Muscle of arm (tissue), 12 donors: ENCODE results near the gene CCDC142. TPM values are rescaled to one million over a fixed set of nuclear protein-coding genes. Genes with fewer than 3 reads are reported as not detected.
A peak's percentile ranks its signal among the peaks of the same experiment; 100 is the strongest.
"Not testable (repeated sequence)": the region's sequence is repeated elsewhere in the genome, so short reads cannot be mapped to it uniquely, and the experiment has no call there.

Experiments
- DNase-seq: peaks from one replicate; pipeline ENCODE4 v3.0.0-alpha.2; 2013
- polyA plus RNA-seq, 12 donors: library from polyadenylated mRNA; unstranded; fragments of 120-200 nt; gene quantifications; one replicate each; pipeline ENCODE4 v1.2.1, GENCODE V29; 2013; ENCODE audit not compliant: insufficient read length in 12 of 12

Gene CCDC142
- polyA plus RNA-seq, 12 donors: 5.4 to 14.4 (median 8.5) TPM; not detected in 1

DNA sequence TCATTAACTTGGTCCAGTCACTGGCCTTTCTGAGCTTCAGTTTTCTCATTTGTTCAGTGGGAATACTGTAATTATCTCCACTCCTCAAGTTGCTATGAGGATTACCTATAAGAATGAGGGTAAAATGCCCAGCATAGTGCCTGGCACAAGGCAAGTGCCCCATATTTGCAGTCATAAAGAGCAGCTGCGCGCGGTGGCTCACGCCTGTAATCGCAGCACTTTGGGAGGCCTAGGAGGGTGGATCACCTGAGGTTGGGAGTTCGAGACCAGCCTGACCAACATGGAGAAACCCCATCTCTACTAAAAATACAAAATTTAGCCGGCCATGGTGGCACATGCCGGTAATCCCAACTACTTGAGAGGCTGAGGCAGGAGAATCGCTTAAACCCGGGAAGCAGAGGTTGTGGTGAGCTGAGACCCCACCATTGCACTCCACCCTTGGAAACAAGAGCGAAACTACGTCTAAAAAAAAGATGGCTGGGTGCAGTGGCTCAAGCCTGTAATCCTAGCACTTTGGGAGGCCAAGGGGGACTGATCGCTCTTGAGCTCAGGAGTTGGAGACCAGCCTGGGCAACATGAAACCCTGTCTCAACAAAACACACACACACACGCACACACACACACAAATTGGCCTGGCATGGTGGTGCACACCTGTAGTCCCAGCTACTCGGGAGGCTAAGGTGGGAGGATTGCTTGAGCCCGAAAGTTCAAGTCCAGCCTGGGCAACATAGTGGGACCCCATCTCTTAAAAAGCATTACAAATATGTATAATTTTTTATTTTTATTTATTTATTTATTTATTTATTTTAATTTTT, 40.1 kb downstream of the CCDC142 start:
- not testable (repeated sequence) for DNase-seq

DNA sequence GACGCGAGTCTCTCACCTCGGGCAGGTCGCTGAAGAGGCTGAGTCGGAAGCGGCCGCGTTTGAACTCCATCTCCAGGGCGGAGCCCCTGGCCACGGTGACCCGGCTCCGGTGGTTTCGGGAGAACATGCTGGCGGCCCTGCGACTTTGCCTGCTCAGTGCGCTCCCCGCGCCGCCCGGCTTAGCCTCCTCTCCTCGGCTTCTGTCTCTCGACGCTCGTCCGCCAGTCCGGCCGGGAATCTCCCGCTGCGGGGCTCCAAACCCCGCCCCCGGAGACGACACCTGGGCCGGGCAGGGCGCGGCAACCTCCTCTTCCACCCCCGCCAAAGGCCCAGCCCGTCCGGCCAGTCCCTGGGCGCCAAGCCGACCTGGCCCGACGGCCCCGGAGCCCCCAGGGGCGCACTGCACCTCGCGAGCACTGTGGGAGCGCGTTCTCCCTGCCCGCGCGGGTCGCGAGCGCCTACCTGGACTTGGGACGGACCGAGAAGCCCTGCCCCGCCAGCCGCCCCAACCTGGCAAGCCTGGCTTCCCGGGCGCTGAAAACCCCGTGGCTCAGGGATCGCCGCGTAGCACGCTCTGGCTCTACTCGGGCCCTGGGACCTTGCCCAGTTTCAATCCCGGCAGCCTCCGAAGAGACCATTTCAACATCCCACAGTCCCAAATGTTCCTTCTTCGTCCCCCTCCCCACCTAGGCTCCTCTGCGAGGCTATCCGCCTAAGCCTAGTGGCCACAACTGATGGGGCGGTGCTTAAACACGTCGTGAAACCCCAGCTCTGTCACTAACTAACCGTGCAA, 40.9 kb downstream of the CCDC142 start, which contains the start of gene RTKN:
Gene RTKN, minus strand, starts transcription at position 248 of the 793 bp plus-strand sequence. Its CDS starts 121 bp downstream, at position 127.
- peak; percentile 38 for DNase-seq

DNA sequence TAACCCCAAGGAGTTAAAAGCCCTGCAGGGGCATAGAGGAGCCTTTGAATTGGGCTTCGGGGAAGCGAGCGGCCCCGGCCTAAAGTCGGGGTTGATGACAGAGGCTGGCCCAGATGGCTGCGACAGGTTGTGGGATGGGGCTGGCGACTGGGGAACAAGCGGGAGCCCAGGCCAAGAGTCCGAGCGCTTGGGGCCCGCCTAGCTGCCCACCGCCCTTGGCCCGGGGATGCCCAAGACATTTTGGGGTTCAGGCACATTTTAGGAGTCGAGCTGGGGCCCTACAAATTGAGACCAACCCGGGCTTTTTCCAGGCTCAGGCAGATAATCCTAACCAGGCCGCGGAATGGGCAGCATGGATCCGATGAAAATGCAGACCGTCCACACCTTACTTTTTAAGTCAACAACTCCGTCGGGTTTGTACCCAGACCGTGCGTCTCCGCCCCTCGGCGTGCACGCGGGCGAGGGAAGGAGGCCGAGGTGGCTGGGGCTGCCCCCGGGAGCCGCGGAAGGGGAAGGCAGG, 41.6 kb downstream of the CCDC142 start:
- no peak for DNase-seq

DNA sequence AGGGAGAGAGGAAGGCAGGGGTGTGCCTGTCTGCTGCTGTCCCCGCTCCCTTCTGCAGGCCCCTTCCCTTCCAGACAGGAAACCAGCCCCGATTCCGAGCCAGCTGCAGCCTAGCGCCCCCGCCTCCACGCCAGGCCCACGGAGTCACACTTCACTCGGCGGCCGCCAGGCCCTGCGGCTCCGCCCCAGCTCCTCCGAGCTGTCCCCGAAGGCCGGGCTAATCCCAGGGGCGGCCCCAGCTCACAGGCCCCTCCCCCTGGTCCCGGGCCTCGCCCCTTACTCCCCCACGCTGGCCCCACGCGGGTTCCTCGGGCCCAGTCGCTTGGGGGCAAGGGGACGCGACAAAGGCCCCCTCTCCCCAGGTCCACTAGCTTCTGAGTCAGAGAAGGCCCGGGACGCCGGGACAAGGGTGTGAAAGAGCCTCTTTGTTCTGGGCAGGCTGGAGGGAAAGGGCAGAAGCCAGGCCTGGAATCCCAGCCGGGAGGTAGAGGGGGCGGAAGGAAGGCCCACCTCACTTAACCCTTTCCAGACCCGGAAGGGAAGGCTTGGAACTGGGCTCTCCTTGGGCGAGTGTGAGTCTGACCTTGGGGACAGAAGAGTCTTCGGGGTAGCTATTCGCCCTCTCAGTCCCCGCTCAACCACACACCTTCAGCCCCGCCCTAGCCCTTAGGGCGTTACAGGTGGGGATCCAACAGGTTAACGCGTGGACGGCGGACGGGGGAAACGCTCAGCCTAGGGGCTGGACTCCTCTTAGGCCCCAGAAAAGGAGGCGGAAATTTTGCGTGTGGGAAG, 42.2 kb downstream of the CCDC142 start:
- peak; percentile 92 for DNase-seq

DNA sequence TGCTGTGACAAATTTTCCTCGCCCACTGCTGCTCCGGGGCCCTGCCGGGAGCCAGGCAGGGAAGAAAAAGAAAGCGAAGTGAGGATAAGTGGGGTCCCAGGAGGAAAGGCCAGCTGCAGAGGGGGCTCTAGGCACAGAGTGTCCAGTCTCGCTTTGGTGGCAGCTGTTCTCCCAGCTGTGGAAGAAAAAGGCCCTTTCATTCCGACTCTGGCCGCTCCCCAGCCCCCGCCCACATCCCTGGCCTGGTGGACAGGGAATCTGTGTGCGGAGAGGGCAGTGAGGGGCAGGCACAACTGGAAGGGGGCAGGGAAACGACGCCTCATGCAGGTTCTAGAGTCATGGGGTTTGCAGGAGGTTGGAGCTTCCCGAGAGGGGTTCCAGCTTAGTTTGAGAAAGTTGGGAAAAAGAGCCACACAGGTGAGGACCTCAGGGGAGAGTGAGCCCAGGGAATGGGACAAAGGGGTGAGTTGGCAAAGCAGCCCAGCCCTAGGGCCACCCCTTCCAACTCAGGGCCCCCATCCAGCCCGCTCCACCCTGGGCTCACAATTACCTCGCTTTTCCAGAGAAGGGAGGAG, 42.9 kb downstream of the CCDC142 start:
- DNase-seq: peak; percentile 80

DNA sequence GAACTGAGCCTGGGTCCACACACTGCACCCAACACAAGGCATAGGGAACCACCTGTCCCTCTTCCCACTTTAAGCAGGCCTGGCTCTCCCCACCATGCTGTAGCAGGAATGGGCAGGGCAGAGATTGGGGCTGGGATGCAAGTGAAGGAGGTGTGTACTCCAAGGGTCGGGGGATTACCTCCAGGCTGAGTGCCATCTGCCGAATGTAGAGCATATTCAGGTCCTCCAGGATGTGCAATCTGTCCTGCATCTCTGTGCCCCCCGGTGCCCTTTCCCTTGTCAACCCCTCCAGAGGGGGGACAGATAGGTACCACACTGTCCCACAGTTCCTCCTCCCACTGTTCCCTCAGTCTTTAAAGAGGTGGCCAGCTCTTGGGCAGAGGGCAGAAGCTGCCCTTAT, 43.4 kb downstream of the CCDC142 start:
- DNase-seq: no peak

DNA sequence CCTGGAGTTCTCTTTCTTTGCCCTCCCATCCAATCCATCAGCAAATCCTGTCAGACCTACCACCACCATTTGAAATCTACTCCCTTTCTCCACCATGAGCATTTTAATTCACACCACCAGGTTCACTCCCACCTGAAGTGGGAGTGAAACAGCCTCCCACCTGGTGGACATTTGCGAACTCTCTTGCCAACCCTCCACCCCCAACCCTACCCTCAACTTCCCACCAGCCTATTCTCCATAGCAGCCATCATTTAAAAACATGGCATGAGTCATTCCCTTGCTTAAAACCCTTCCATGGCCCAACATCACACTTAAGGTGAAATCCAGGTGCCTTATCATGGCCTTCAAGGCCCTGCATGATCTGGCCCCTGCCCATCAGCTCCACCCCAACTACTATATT, 44.5 kb downstream of the CCDC142 start:
- no peak for DNase-seq

DNA sequence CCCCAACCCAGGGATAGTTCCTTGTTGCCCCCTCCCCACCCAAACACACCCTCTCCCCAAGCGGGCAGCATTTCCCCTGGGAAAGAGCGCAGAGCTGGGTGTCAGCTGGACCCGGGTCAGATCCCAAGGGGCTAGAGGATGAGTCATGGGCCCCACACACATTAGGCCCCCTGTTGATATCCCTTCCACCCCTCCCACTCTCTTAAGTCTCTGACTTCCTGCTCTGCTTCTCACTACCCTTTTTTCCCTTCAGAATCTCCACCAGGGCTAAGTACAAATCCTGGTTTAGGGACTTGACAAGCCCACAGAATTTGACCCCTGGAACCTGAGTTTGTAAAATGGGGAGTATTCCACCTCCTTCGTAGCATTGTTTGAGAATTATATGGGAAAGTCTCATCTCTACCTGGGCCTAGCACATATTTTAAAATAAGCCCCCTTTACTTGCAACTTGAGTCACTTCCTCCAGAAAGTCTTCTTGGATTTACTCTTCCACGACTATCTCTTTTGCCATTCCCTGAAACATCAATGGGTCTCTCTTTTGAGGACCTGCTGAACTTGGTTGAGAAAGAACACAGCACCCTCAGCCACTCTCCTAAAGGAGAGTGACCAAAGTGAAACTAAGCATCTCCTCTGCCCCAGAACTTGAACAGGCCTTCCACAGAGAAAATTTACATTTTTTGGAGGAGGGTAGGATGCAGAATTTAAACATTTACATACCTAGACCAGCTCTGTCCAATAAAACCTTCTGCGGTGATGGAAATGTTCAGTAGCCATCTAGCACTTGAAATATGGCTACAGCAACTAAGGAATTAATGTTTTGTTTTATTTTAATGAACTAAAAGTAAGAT, 45.7 kb downstream of the CCDC142 start:
- DNase-seq: no peak

DNA sequence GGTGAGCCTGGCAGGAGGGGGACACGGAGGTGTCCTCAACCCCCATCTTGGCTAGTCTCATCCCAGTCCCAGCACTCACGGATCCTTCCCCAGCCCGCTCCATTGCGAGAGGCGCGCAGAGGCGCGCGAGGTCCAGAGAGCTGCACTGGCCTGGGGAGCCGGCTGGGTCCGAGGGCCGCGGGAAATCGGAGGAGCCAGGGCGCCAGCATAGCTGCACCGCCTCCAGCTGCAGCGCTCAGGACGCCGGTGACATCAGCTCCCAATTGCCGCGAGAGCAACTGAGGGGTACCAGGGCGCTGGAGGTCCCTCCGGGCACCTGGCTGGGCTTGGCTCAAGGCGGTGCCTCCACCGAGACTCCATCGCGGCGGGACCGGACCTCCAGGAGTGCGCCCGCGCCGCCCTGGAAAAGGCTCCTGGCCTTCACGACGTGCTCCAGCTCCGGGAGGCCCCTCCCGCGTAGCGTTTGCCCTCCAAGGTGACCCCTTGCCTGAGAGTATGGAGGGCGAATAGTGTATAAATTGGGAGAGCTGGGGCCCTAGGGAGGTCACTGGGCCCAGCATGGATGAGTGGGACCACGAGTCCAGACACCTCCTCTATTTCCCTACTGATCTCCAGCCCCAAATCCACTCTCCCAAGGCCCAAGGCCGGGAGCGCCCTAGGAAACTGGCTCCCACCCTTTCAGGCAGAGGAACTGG, 46.5 kb downstream of the CCDC142 start:
- no peak for DNase-seq

DNA sequence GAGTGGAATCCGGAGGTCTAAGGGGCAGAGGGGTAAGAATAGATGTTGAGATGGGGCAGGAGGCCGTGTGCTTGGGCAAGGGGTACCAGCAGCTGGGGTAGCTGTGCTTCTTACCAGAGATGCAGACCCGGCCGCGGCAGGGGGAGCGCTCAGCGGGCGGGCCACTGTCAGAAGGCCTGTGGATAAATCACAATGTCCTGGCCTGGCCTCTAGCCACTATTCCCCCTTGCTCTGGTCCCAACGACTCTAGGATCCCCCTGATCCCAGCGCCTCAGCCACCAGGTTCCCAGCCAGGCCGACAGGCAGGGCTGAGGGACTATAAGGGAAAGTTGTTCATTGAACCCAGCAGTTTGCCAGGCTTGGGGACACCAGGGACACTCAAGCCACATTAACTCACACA, 52.3 kb downstream of the CCDC142 start:
- no peak for DNase-seq

DNA sequence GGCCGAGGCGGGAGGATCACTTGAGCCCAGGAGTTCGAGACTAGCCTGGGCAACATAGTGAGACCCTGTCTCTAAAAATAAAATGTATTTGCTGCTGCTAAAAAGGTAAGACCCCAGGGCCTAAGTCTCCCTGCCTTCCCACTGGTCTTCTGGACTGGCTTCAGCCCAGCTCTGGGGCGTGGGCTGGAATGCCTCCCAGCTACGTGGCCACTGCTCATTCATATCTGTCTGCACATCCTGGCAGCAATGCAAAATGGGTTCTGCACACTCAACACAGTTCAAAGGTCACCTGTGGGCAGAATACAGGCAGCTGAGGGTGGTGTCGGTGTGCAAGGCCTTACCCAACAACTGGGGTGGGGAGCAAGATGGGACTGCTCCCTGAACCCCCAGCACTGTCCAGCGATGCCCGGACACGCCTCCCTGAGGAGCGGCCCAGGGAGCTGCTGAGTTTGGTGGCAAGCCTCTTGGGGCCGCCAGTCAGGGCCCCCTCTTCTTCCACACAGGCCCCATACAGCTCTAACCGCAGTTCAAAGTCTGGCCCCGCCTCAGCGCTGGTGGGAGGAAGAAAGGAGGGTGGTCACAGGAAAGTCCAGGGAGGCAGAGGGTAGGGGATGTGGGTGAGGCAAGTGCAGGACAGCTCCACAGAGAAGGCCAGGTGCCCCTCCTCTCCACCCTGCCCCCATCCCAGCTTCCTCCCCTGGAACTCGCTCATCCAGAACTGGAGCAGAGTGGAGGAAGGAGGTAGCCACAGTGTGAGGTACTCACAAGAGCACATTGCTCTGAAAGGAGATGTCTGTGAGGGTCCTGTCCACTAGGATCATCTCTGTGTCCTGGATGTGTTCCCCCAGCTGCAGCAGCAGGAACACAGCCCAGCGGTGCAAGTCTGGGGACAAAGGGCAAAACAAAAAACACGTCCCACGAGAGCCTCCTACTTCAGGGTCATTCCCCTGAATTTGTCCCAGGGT, 53.0 kb downstream of the CCDC142 start:
- no peak for DNase-seq

DNA sequence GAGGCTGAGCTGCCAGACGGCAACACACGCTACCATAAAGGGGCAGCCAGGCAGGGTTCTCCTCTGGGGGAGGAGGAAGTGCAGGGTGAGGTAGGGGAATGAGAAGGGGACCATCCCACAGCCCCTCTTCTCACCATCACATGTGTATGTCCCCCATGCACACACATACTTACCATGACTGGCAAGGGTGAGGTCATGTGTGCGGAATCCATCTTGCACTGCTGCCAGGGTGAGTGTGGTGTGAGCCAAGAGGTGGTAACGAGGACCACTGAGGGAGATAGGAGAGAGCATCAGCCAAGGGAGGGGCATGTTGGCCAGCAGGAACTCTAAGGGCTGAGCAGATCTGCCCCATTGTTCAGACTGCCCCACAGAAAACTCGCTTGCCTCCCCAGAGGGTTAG, 54.1 kb downstream of the CCDC142 start:
- no peak for DNase-seq

DNA sequence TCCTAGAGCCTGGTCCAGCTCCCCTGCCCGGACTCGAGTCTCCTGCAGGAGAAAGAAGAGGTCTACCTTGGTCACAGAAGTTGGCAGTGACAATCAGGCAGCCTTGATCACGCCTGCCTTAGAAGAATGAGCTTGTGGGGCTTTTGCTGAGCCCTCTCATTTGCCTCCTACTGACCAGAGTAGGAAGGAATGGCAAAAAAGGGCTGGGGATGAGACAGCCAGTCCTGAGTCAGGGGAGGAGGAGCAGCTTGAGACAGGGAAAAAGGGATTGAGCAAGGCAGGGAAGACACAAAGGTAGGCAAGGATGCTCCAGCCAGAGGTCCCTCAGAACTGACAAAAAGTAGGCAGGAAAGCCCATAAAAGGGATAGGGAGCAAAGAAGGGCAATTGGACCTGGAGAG, 55.2 kb downstream of the CCDC142 start:
- DNase-seq: no peak

DNA sequence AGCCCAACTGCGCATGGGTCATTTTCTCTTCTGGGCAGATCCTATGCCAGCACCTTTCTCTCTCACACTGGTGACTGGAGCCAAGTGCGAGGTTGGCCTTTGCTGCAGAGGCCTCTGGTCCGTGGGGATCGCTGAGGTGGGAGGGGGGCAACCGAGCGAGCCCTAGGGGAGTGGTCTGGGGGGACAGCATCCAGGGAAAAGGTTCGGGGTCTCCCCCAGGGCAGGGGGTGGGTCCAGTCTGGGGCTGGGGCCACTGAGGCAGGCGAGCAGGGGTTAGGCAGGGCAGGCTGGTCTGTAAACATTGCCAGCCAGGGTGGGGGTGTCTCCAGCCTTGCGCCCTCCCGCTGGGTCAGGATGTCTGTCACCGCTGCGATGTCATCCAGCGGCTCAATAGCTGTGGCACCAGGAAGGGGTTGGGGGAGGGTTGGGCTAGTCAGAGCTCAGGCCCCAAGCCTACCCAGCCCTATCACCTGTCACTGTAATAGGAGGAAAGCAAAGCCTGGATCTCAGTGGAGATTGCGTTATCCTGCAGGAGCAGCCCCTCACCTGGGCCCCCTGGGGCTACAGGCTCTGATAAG, 56.5 kb downstream of the CCDC142 start:
- no peak for DNase-seq

DNA sequence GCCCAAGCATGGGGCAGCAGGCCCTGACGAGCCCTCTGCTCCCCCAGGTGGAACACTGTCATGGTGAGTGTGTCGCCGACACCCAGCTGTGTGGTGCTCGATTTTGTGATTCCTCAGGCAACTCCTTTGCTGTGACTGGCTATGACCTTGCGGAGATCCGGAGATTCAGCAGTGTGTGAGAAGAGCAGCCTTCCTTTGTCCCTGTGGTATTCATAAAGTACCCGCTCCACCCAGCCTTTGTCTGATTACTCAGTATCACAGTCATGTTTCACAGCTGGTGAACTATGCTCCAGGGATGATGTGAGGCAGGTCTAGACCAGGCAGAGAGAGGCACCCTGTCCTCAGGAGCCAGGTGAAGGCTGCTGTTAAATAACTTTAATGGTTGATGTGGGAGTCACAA, 57.3 kb downstream of the CCDC142 start:
- DNase-seq: no peak

DNA sequence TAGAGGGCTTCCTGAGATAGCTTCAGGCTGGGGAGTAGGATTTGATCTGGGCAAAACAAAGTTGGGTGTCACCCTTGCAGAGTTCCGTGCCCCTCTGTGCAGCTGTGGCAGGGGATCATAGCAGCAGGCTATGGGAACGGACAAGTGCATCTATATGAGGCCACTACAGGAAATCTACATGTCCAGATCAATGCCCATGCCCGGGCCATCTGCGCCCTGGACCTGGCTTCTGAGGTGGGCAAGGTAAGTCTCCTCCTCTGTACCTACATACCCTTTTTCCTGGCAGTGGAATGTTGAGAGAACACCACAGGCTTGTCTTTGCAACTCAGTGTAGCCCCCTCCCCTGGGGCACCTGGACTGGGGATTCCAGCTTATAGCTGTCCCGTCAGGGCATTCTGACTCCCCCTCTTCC, 57.8 kb downstream of the CCDC142 start:
- no peak for DNase-seq

DNA sequence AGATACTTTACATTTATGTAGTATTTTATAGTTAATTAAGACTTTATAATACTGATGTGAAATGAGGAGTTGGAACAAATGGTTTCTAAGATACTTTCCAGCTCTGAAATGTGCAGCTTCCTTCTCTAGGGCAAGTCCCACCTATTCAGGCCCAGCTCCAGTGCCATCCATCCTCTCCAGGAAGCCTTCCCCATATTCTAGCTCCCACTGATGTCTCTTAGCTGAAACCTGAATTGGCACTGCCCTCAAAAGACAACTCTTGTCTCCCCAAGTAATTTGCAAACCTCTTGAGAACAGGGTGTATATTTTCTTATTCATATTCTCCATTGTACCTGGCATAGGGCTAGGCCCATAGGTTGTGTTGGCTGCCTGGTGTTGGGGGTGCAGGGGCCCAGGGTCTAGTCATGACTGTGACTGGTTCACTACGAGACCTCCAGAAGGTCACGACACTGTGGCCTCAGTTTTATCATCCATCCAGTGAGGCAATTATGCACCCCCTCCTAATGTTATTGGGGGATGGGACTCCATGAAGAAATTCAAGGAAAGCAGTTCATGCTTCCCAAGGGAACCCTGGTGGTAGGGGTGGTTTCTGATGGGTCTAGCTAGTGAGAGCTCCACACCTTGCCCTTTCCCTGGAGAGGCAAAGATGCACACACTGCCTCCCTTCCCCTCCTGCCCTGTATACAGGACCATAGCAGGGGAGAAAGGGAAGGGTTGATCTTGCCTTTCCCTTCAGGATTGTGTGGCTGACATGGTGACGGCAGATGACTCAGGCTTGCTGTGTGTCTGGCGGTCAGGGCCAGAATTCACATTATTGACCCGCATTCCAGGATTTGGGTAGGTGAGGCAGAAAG, 58.4 kb downstream of the CCDC142 start:
- no peak for DNase-seq
